A549 (cell line): Measurements from ENCODE around the gene SLC25A17. TPM values are rescaled to one million over a fixed set of nuclear protein-coding genes. Genes with fewer than 3 reads are reported as not detected.

Source experiments
- ATAC-seq, 2 experiments: fragments of 200-7000 bp in 1 of 2; fragments of >200 bp in 1 of 2; cut with Nextera tagmentation in 1 of 2; cut with Tn5 transposase in 1 of 2; 3 replicates each; pipeline versions ENCODE4 v1.8.0 to v1.9.1; 2018 to 2020; ENCODE audit warnings: mild to moderate bottlenecking in 1 of 2, moderate library complexity in 1 of 2
- CTCF ChIA-PET: fragments of 300-600 bp; sonication (Branson Sonifier 250); formaldehyde crosslinking; extraction: SDS; loops from one replicate; lab custom pipeline; 2021; ENCODE audit warnings: antibody characterized with exemption, inconsistent platforms; lab: Yijun Ruan, JAX
- POLR2A ChIA-PET: fragments of 350-600 bp; formaldehyde crosslinking; extraction: SDS; loops from one replicate; lab custom pipeline; 2021; ENCODE audit warnings: antibody characterized with exemption, inconsistent platforms; lab: Yijun Ruan, JAX
- DNase-seq, 2 experiments: peaks; one replicate each; pipeline versions ENCODE4 v3.0.0 to v3.0.0-alpha.2; 2011 to 2016; ENCODE audit warnings: low read depth in 1 of 2, low spot score in 1 of 2
- FAIRE-seq: peaks from 2 replicates; lab custom pipeline; 2011; peaks lifted over from hg19 to GRCh38; lab: Jason Lieb, UNC
- H3K27ac ChIP-seq, 2 experiments: fragments of >200 bp; sonication (Bioruptor Twin); formaldehyde crosslinking; 3 replicates each; pipeline ENCODE4 v1.5.1; 2016 to 2017
- H3K4me1 ChIP-seq: fragments of >200 bp; sonication (Bioruptor Twin); formaldehyde crosslinking; 3 replicates; pipeline ENCODE4 v1.6.1; 2016
- H3K4me2 ChIP-seq: fragments of >200 bp; sonication (Bioruptor Twin); formaldehyde crosslinking; 3 replicates; pipeline ENCODE4 v1.6.1; 2016
- H3K4me3 ChIP-seq: fragments of >200 bp; sonication (Bioruptor Twin); formaldehyde crosslinking; 3 replicates; pipeline ENCODE4 v1.5.1; 2016
- H3K9me3 ChIP-seq: fragments of >200 bp; sonication (Bioruptor Twin); formaldehyde crosslinking; 3 replicates; pipeline ENCODE4 v1.6.1; 2016
- CBX2 ChIP-seq: fragments of 200-600 bp; sonication (generic); IDR thresholded peaks from 2 replicates; pipeline ENCODE4 v1.6.1; 2016; ENCODE audit warnings: low read depth, mild to moderate bottlenecking, borderline replicate concordance
- CBX8 ChIP-seq: fragments of 200-600 bp; sonication (generic); IDR thresholded peaks from 2 replicates; pipeline ENCODE4 v1.6.1; 2016
- CEBPB ChIP-seq, 2 experiments: fragments of >200 bp in 1 of 2; sonication (Bioruptor Twin) in 1 of 2; formaldehyde crosslinking in 1 of 2; IDR thresholded peaks; 2 replicates each; pipeline ENCODE4 v1.6.1; 2012 to 2016
- CTCF ChIP-seq: fragments of >200 bp; sonication (Bioruptor Twin); formaldehyde crosslinking; IDR thresholded peaks from 3 replicates; pipeline ENCODE4 v1.5.1; 2016
- E2F6 ChIP-seq: IDR thresholded peaks from 2 replicates; pipeline ENCODE4 v1.6.1; 2012; ENCODE audit warnings: low read depth, borderline replicate concordance
- EHMT2 ChIP-seq: fragments of 200-600 bp; sonication (generic); IDR thresholded peaks from 2 replicates; pipeline ENCODE4 v1.6.1; 2016; ENCODE audit warnings: antibody characterized with exemption, low read depth, mild to moderate bottlenecking, moderate library complexity
- ELK1 ChIP-seq: fragments of 150-350 bp; IDR thresholded peaks from 2 replicates; pipeline ENCODE4 v1.6.1; 2014; ENCODE audit warnings: low read depth, mild to moderate bottlenecking, low read length
- EP300 ChIP-seq, 2 experiments: fragments of >200 bp; sonication (Bioruptor Twin); formaldehyde crosslinking; IDR thresholded peaks; 2 replicates in 1 of 2; 3 replicates in 1 of 2; pipeline ENCODE4 v1.6.1; 2016 to 2017
- GATA3 ChIP-seq: IDR thresholded peaks from 2 replicates; pipeline ENCODE4 v1.6.1; 2012; ENCODE audit warnings: borderline replicate concordance
- HDAC2 ChIP-seq: fragments of 200-600 bp; sonication (generic); IDR thresholded peaks from 2 replicates; pipeline ENCODE4 v1.6.1; 2016
- HEYL ChIP-seq: fragments of 250-450 bp; sonication (Bioruptor Pico); IDR thresholded peaks from 2 replicates; pipeline ENCODE4 v1.8.0; 2021; ENCODE audit warnings: mild to moderate bottlenecking, moderate library complexity
- HOXB5 ChIP-seq: fragments of 250-450 bp; sonication (Bioruptor Pico); IDR thresholded peaks from 2 replicates; pipeline ENCODE4 v1.5.0; 2020; ENCODE audit warnings: mild to moderate bottlenecking, moderate library complexity
- JUN ChIP-seq, 2 experiments: fragments of >200 bp; sonication (Bioruptor Twin); formaldehyde crosslinking; IDR thresholded peaks; 2 replicates in 1 of 2; 3 replicates in 1 of 2; pipeline ENCODE4 v1.6.1; 2016 to 2017
- KDM5A ChIP-seq: fragments of 200-600 bp; sonication (generic); IDR thresholded peaks from 2 replicates; pipeline ENCODE4 v1.6.1; 2016; ENCODE audit warnings: antibody characterized with exemption, mild to moderate bottlenecking
- MAFK ChIP-seq: fragments of 450-650 bp; IDR thresholded peaks from 2 replicates; pipeline ENCODE4 v1.6.1; 2014; ENCODE audit not compliant: partially characterized antibody
- MAX ChIP-seq: IDR thresholded peaks from 2 replicates; pipeline ENCODE4 v1.6.1; 2012
- MAZ ChIP-seq: fragments of 150-350 bp; IDR thresholded peaks from 2 replicates; pipeline ENCODE4 v1.6.1; 2014; ENCODE audit warnings: antibody characterized with exemption, low read depth, low read length, borderline replicate concordance
- MYC ChIP-seq: IDR thresholded peaks from 2 replicates; pipeline ENCODE4 v1.6.1; 2012; ENCODE audit warnings: mild to moderate bottlenecking, inconsistent platforms, low read length, improper control_type of control experiment, borderline replicate concordance
- NR3C1 ChIP-seq: fragments of >200 bp; sonication (Bioruptor Twin); formaldehyde crosslinking; IDR thresholded peaks from 3 replicates; pipeline ENCODE4 v1.6.1; 2017
- PBX3 ChIP-seq: IDR thresholded peaks from 2 replicates; pipeline ENCODE4 v1.6.1; 2012
- PHF8 ChIP-seq: fragments of 200-600 bp; sonication (generic); IDR thresholded peaks from 2 replicates; pipeline ENCODE4 v1.6.1; 2016; ENCODE audit warnings: low read depth, mild to moderate bottlenecking, antibody characterized with exemption, moderate library complexity, borderline replicate concordance
- POLR2A ChIP-seq: IDR thresholded peaks from 2 replicates; pipeline ENCODE4 v1.6.1; 2012; ENCODE audit warnings: mild to moderate bottlenecking, low read length
- POLR2AphosphoS2 ChIP-seq: conservative IDR thresholded peaks from 2 replicates; pipeline ENCODE4 v1.6.1; 2012; ENCODE audit warnings: low read length, improper control_type of control experiment, inconsistent platforms
- RARB ChIP-seq: fragments of 250-450 bp; sonication (Bioruptor Pico); IDR thresholded peaks from 2 replicates; pipeline ENCODE4 v1.8.0; 2021; ENCODE audit warnings: mild to moderate bottlenecking, moderate library complexity
- RCOR1 ChIP-seq: fragments of 150-350 bp; IDR thresholded peaks from 2 replicates; pipeline ENCODE4 v1.6.1; 2014; ENCODE audit warnings: antibody characterized with exemption, low read length, low read depth
- RNF2 ChIP-seq: fragments of 200-600 bp; sonication (generic); IDR thresholded peaks from 2 replicates; pipeline ENCODE4 v1.6.1; 2016; ENCODE audit warnings: low read depth, mild to moderate bottlenecking, antibody characterized with exemption, moderate library complexity, borderline replicate concordance
- SMC3 ChIP-seq: fragments of >200 bp; sonication (Bioruptor Twin); formaldehyde crosslinking; IDR thresholded peaks from 3 replicates; pipeline ENCODE4 v1.6.1; 2018; ENCODE audit warnings: inconsistent platforms
- USF2 ChIP-seq: fragments of 450-650 bp; IDR thresholded peaks from 2 replicates; pipeline ENCODE4 v1.6.1; 2014; ENCODE audit warnings: antibody characterized with exemption
- ZC3H11A ChIP-seq: fragments of 450-650 bp; IDR thresholded peaks from 2 replicates; pipeline ENCODE4 v1.6.1; 2014; ENCODE audit warnings: antibody characterized with exemption, mild to moderate bottlenecking
- ZFP36 ChIP-seq: fragments of 450-650 bp; IDR thresholded peaks from 2 replicates; pipeline ENCODE4 v1.6.1; 2014; ENCODE audit warnings: borderline replicate concordance; ENCODE audit not compliant: partially characterized antibody
- WGBS: methylation state at CpG from one replicate; pipeline ENCODE4 v1.1.6; 2017; ENCODE audit errors: missing lambda C conversion rate; 5-methylcytosine and 5-hydroxymethylcytosine counted together
- polyA plus RNA-seq, 4 experiments: library from polyadenylated mRNA; depleted of rRNA in 3 of 4; stranded (reverse); fragments of >200 nt; fragmentation: RNase III in 1 of 4; extraction: RNeasy Plus Mini Kit Qiagen cat#74134 plus additional on column Dnase treatment in 1 of 4; gene quantifications; 2 replicates in 3 of 4; 3 replicates in 1 of 4; pipeline ENCODE4 v1.2.3, GENCODE V29; 2011 to 2017

The SLC25A17 gene
- polyA plus RNA-seq, 2 of the 4 experiments (the other 2 are of a cell fraction), result 19.9 to 33.7 TPM

- ChIA-PET POLR2A (no interaction called here), CTCF (interaction anchor here (1.5 kb wide), 1 partner anchor 65 kb away, joined by 3 read pairs; no protein-coding TSS in a partner anchor)
- DNase-seq, result no peak
- WGBS, result 90% methylated on average over 3 of the region's 3 CpGs
- Histone ChIP-seq H3K4me2 (no peak overlapping the region), H3K4me1 (peaks cover 7% of the 10 kb centered on the region; the same call in 1 of the 3 replicates), H3K27ac (no peak overlapping the region), H3K9me3 (no peaks in the 10 kb centered on the region), H3K4me3 (no peak overlapping the region)
- no peak for ATAC-seq
- TF ChIP-seq POLR2AphosphoS2, result no peak
- peak; percentile 86 for TF ChIP-seq MAFK
- no peak for FAIRE-seq
Measured at GRCh38 chr22:40834619-40835018, 15.5 kb upstream of the SLC25A17 start.

GRCh38 chr22:40829131-40829530 is 10.0 kb upstream of the SLC25A17 start:
- H3K9me3 ChIP-seq, result no peaks in the 10 kb centered on the region
- ChIA-PET POLR2A (no interaction called here), CTCF (no interaction called here)
- no peak overlapping the region for H3K27ac ChIP-seq
- DNase-seq (no peak), FAIRE-seq (no peak), ATAC-seq (no peak)
- no peak overlapping the region for H3K4me3 ChIP-seq
- no peak overlapping the region for H3K4me2 ChIP-seq
- H3K4me1 ChIP-seq, result no peaks in the 10 kb centered on the region
- TF ChIP-seq RARB (CRISPR knock-in tag), result no peak
- no peak for TF ChIP-seq SMC3
- TF ChIP-seq EHMT2, result no peak
- TF ChIP-seq NR3C1, result no peak
- no peak for TF ChIP-seq ZC3H11A
- no peak for TF ChIP-seq HDAC2
- no peak for TF ChIP-seq HEYL (CRISPR knock-in tag)
- TF ChIP-seq ELK1, result no peak
- no peak for TF ChIP-seq MAX
- no peak for TF ChIP-seq GATA3
- TF ChIP-seq USF2, result no peak
- TF ChIP-seq CBX2, result no peak
- no peak for TF ChIP-seq MAZ
- no peak for TF ChIP-seq KDM5A
- no peak for TF ChIP-seq POLR2A
- TF ChIP-seq ZFP36, result no peak
- TF ChIP-seq PHF8, result no peak
- TF ChIP-seq HOXB5 (CRISPR knock-in tag), result no peak
- TF ChIP-seq JUN (IDR thresholded peaks at IDR 0.05), result no peak
- 93% methylated on average over 6 of the region's 6 CpGs for WGBS

GRCh38 chr22:40826984-40827741 is 8.0 kb upstream of the SLC25A17 start:
- DNase-seq, result no peak
- ATAC-seq, result no peak
- POLR2A ChIA-PET, result no interaction called here
- Histone ChIP-seq H3K27ac (no peak overlapping the region), H3K4me3 (no peak overlapping the region), H3K9me3 (no peaks in the 10 kb centered on the region), H3K4me2 (no peak overlapping the region), H3K4me1 (no peaks in the 10 kb centered on the region)
- CTCF ChIA-PET, result interaction anchor here (1.4 kb wide), 1 partner anchor 145 kb away, joined by 3 read pairs; no protein-coding TSS in a partner anchor
- no peak for FAIRE-seq
- WGBS, result 84% methylated on average over 7 of the region's 7 CpGs
- TF ChIP-seq POLR2A, result no peak
- TF ChIP-seq MYC, result no peak
- no peak for TF ChIP-seq NR3C1
- TF ChIP-seq RNF2, result no peak
- TF ChIP-seq E2F6, result no peak
- TF ChIP-seq RCOR1, result no peak
- TF ChIP-seq CTCF, result no peak
- TF ChIP-seq KDM5A, result no peak
- TF ChIP-seq CBX8, result no peak
- TF ChIP-seq PBX3, result no peak
- no peak for TF ChIP-seq EP300 (IDR thresholded peaks at IDR 0.05)
- TF ChIP-seq CEBPB (IDR thresholded peaks at IDR 0.05), result no peak
